HepG2 (cell line): Measurements from ENCODE around the gene AGBL1. TPM values are rescaled to one million over a fixed set of nuclear protein-coding genes. Genes with fewer than 3 reads are reported as not detected.

Experiments used
- ATAC-seq: fragments of 200-7000 bp; cut with Tn5 transposase; 3 replicates; pipeline ENCODE4 v1.9.1; 2020; ENCODE audit warnings: mild to moderate bottlenecking, moderate library complexity
- BruUV-seq: library from RNA; stranded (reverse); fragments of 400-500 nt; replicated peaks from 2 replicates; lab custom pipeline; 2021; lab: Mats Ljungman, UMichigan
- CTCF ChIA-PET: fragments of 300-600 bp; formaldehyde crosslinking; extraction: SDS; loops from one replicate; lab custom pipeline; 2021; ENCODE audit warnings: low total read pairs, inconsistent platforms, low intra/inter-chr PET ratio; lab: Yijun Ruan, JAX
- POLR2A ChIA-PET: fragments of 350-600 bp; sonication (Branson Sonifier 250); formaldehyde crosslinking; loops from one replicate; lab custom pipeline; 2020; ENCODE audit warnings: antibody characterized with exemption, inconsistent platforms; lab: Yijun Ruan, JAX
- DNase-seq: peaks from one replicate; pipeline ENCODE4 v3.0.0-alpha.2; 2015; ENCODE audit warnings: low spot score
- FAIRE-seq: peaks from 3 replicates; lab custom pipeline; 2011; peaks lifted over from hg19 to GRCh38; lab: Jason Lieb, UNC
- H2AFZ ChIP-seq: one replicate; pipeline ENCODE4 v1.6.1; 2011; ENCODE audit warnings: low read length, inconsistent platforms
- H3K27ac ChIP-seq: fragments of 300-600 bp; 3 replicates; pipeline ENCODE4 v1.8.0; 2011; ENCODE audit warnings: mixed run types, mild to moderate bottlenecking, mixed read lengths, low read length, inconsistent platforms; ENCODE audit not compliant: insufficient read depth; ENCODE audit errors: extremely low read length
- H3K27me3 ChIP-seq, 2 experiments: fragments of 200-600 bp in 1 of 2; 2 replicates in 1 of 2; 3 replicates in 1 of 2; pipeline versions ENCODE4 v1.6.0 to v1.8.0; 2011; ENCODE audit warnings: low read length in 2 of 2, mild to moderate bottlenecking in 2 of 2, moderate library complexity in 2 of 2, inconsistent platforms in 1 of 2; ENCODE audit not compliant: insufficient read depth in 2 of 2, control insufficient read depth in 1 of 2
- H3K36me3 ChIP-seq, 2 experiments: fragments of 200-600 bp in 1 of 2; replicated peaks in 1 of 2; 2 replicates in 1 of 2; 3 replicates in 1 of 2; pipeline versions ENCODE4 v1.5.1 to v1.8.0; 2011; ENCODE audit warnings: low read length in 2 of 2, inconsistent platforms in 1 of 2; ENCODE audit not compliant: insufficient read depth in 2 of 2, control insufficient read depth in 1 of 2
- H3K4me1 ChIP-seq: 2 replicates; pipeline ENCODE4 v1.5.1; 2012; ENCODE audit warnings: low read length, inconsistent platforms; ENCODE audit not compliant: insufficient read depth
- H3K4me2 ChIP-seq: 2 replicates; pipeline ENCODE4 v1.6.0; 2011; ENCODE audit warnings: low read depth, low read length, inconsistent platforms
- H3K4me3 ChIP-seq, 3 experiments: fragments of 200-600 bp in 1 of 3; sonication (generic), shearing (Covaris generic) in 1 of 3; replicated peaks in 1 of 3; 2 replicates each; pipeline ENCODE4 v1.5.1; 2011 to 2016; ENCODE audit warnings: low read length in 3 of 3, inconsistent platforms in 2 of 3, low read depth in 2 of 3, mild to moderate bottlenecking in 2 of 3, control low read depth in 1 of 3, mixed read lengths in 1 of 3; ENCODE audit not compliant: insufficient read depth in 1 of 3
- H3K79me2 ChIP-seq: one replicate; pipeline ENCODE4 v1.6.1; 2011; ENCODE audit warnings: low read length, inconsistent platforms; ENCODE audit not compliant: insufficient read depth
- H3K9ac ChIP-seq: 2 replicates; pipeline ENCODE4 v1.6.0; 2011; ENCODE audit warnings: mild to moderate bottlenecking, low read depth, low read length, inconsistent platforms; ENCODE audit not compliant: insufficient read depth
- H3K9me3 ChIP-seq: 2 replicates; pipeline ENCODE4 v1.5.1; 2012; ENCODE audit warnings: mild to moderate bottlenecking, low read length
- H4K20me1 ChIP-seq: 2 replicates; pipeline ENCODE4 v1.6.0; 2011; ENCODE audit warnings: inconsistent platforms, mild to moderate bottlenecking, low read length, moderate library complexity; ENCODE audit not compliant: insufficient read depth
- ATAD3A ChIP-seq: sonication (generic); formaldehyde crosslinking; IDR thresholded peaks from 2 replicates; pipeline ENCODE4 v1.4.0; 2020; ENCODE audit warnings: missing genetic modification reagents
- KLF9 ChIP-seq: IDR thresholded peaks from 2 replicates; pipeline ENCODE4 v1.6.1; 2016; ENCODE audit warnings: low read depth
- MNT ChIP-seq: fragments of 450-650 bp; IDR thresholded peaks from 2 replicates; pipeline ENCODE4 v1.6.1; 2016
- MTA3 ChIP-seq: sonication (generic); formaldehyde crosslinking; IDR thresholded peaks from 2 replicates; pipeline ENCODE4 v1.4.0; 2020; ENCODE audit warnings: missing genetic modification reagents
- STAT6 ChIP-seq: sonication (generic); formaldehyde crosslinking; IDR thresholded peaks from 2 replicates; pipeline ENCODE4 v1.4.0; 2020; ENCODE audit warnings: missing genetic modification reagents, mild to moderate bottlenecking, borderline replicate concordance
- WIZ ChIP-seq: sonication (generic); formaldehyde crosslinking; IDR thresholded peaks from 2 replicates; pipeline ENCODE4 v1.5.1; 2020; ENCODE audit warnings: mild to moderate bottlenecking, missing genetic modification reagents
- ZBTB1 ChIP-seq: sonication (generic); formaldehyde crosslinking; IDR thresholded peaks from 2 replicates; pipeline ENCODE4 v1.4.0; 2020; ENCODE audit warnings: missing genetic modification reagents, borderline replicate concordance
- ZNF629 ChIP-seq: sonication (generic); formaldehyde crosslinking; conservative IDR thresholded peaks from 2 replicates; pipeline ENCODE4 v1.5.0; 2020; ENCODE audit warnings: missing genetic modification reagents
- ZNF737 ChIP-seq: sonication (generic); formaldehyde crosslinking; IDR thresholded peaks from 2 replicates; pipeline ENCODE4 v1.5.0; 2020; ENCODE audit warnings: missing genetic modification reagents, mild to moderate bottlenecking, borderline replicate concordance
- ZNF800 ChIP-seq: sonication (generic); formaldehyde crosslinking; IDR thresholded peaks from 2 replicates; pipeline ENCODE4 v1.4.0; 2020; ENCODE audit warnings: missing genetic modification reagents
- WGBS: methylation state at CpG from one replicate; pipeline ENCODE4 v1.1.6; 2017; ENCODE audit warnings: low lambda C conversion rate; 5-methylcytosine and 5-hydroxymethylcytosine counted together
- in situ Hi-C: cut with HindIII; loops from 2 replicates; pipeline ENCODE4 v1.10.0; 2017; ENCODE audit warnings: low pct_unique_long_range_greater_than_20kb; ENCODE audit not compliant: extremely low pct_ligation_motif_present
- intact Hi-C: fragments of 100-400 bp; cut with micrococcal nuclease; formaldehyde crosslinking; loops from one replicate; pipeline ENCODE4 v1.10.0; 2022; ENCODE audit not compliant: unreplicated experiment
- polyA plus RNA-seq, 8 experiments: library from polyadenylated mRNA; depleted of rRNA in 3 of 8; stranded (reverse) in 7 of 8; unstranded in 1 of 8; fragments of >200 nt; fragmentation: Illumina TruSeq in 4 of 8; extraction: Trizol in 4 of 8; gene quantifications; 2 replicates each; pipeline versions ENCODE4 v1.2.1 to v1.2.3, GENCODE V29; 2011 to 2016; ENCODE audit warnings: low read depth in 4 of 8, missing spikeins in 1 of 8, mixed read lengths in 1 of 8; ENCODE audit not compliant: insufficient read depth in 1 of 8
- total RNA-seq, 5 experiments: library from RNA; depleted of rRNA; stranded (reverse); fragments of >200 nt; fragmentation: Illumina TruSeq; extraction: Trizol; gene quantifications; 2 replicates each; pipeline ENCODE4 v1.2.3, GENCODE V29; 2016; ENCODE audit warnings: low read depth in 1 of 5

The AGBL1 gene
- total and polyA plus RNA-seq, 2 of the 13 experiments (the other 11 are each of a cell fraction or from before 2014, with no cell fraction given) = 0.01 TPM; not detected in 1

- no peak for TF ChIP-seq STAT6 (CRISPR knock-in tag)
- TF ChIP-seq WIZ = no peak
- no peak for TF ChIP-seq ATAD3A (CRISPR knock-in tag)
- TF ChIP-seq, all 625 proteins: peak for 0
Observed at GRCh38 chr15:86988033-86988432, 908.4 kb downstream of the AGBL1 start (continued).

GRCh38 chr15:87021751-87022150 is 942.1 kb downstream of the AGBL1 start:
- no peak for DNase-seq
- peaks cover 99% of the 10 kb centered on the region for H3K9me3 ChIP-seq
- no peak for FAIRE-seq
- H3K4me2 ChIP-seq = no peak overlapping the region
- no peak overlapping the region for H2AFZ ChIP-seq
- CTCF ChIA-PET = no interaction called here
- no peaks in the 10 kb centered on the region for H3K27me3 ChIP-seq
- POLR2A ChIA-PET = no interaction called here
- H3K4me1 ChIP-seq = no peaks in the 10 kb centered on the region
- no peak for ATAC-seq
- H3K36me3 ChIP-seq = no peaks in the 10 kb centered on the region
- in situ Hi-C loops (no loop called here), intact Hi-C loops (no loop called here)
- no peak overlapping the region for H3K4me3 ChIP-seq
- no peaks in the 10 kb centered on the region for H4K20me1 ChIP-seq
- no peak overlapping the region for H3K9ac ChIP-seq
- no peaks in the 10 kb centered on the region for H3K79me2 ChIP-seq
- 0% methylated on average over 2 of the region's 2 CpGs for WGBS
- no TSS peak for BruUV-seq
- H3K27ac ChIP-seq = no peak overlapping the region
- TF ChIP-seq MNT (no peak), ZNF737 (no peak), MTA3 (no peak), ZNF629 (CRISPR knock-in tag) (no peak), KLF9 (no peak), ZBTB1 (CRISPR knock-in tag) (no peak), ZNF800 (no peak)
